Loucy (cell line): ENCODE data around the gene RBM18.

ENCODE experiments used
- H2AFZ ChIP-seq: fragments of 200-600 bp; sonication (generic); 2 replicates; pipeline ENCODE4 v1.6.0; 2016; ENCODE audit warnings: antibody characterized with exemption, mild to moderate bottlenecking, low read length, moderate library complexity
- H3F3A ChIP-seq: fragments of 200-600 bp; 2 replicates; pipeline ENCODE4 v1.6.0; 2016; ENCODE audit warnings: antibody characterized with exemption, low read depth, mild to moderate bottlenecking
- H3K27me3 ChIP-seq: fragments of 200-600 bp; sonication (generic); 2 replicates; pipeline ENCODE4 v1.6.1; 2014; ENCODE audit warnings: low read length, mild to moderate bottlenecking; ENCODE audit not compliant: insufficient read depth, poor library complexity, severe bottlenecking
- H3K36me3 ChIP-seq: fragments of 200-600 bp; sonication (generic); 2 replicates; pipeline ENCODE4 v1.6.1; 2016; ENCODE audit warnings: low read length; ENCODE audit not compliant: insufficient read depth
- H3K4me1 ChIP-seq: fragments of 200-600 bp; sonication (generic); 2 replicates; pipeline ENCODE4 v1.5.1; 2014; ENCODE audit warnings: low read length, mild to moderate bottlenecking; ENCODE audit not compliant: insufficient read depth, poor library complexity, severe bottlenecking
- H3K4me2 ChIP-seq: fragments of 200-600 bp; sonication (generic); 2 replicates; pipeline ENCODE4 v1.6.0; 2014; ENCODE audit warnings: antibody characterized with exemption, low read length, low read depth, mild to moderate bottlenecking; ENCODE audit not compliant: poor library complexity, severe bottlenecking
- H3K4me3 ChIP-seq: fragments of 200-600 bp; sonication (generic); 2 replicates; pipeline ENCODE4 v1.5.1; 2014; ENCODE audit warnings: low read length, mild to moderate bottlenecking, mixed read lengths; ENCODE audit not compliant: poor library complexity, severe bottlenecking
- H3K79me2 ChIP-seq: fragments of 200-600 bp; sonication (generic); 2 replicates; pipeline ENCODE4 v1.6.1; 2014; ENCODE audit warnings: low read length; ENCODE audit not compliant: insufficient read depth
- H3K9ac ChIP-seq: fragments of 200-600 bp; sonication (generic); 2 replicates; pipeline ENCODE4 v1.6.0; 2014; ENCODE audit warnings: mild to moderate bottlenecking, low read depth, low read length, moderate library complexity; ENCODE audit not compliant: poor library complexity, severe bottlenecking
- H3K9me2 ChIP-seq: fragments of 200-600 bp; sonication (generic); replicated peaks from 2 replicates; pipeline ENCODE4 v1.6.1; 2016; ENCODE audit warnings: low read depth, low read length, mixed read lengths
- H3K9me3 ChIP-seq: fragments of 200-600 bp; sonication (generic); 2 replicates; pipeline ENCODE4 v1.6.1; 2014; ENCODE audit warnings: mild to moderate bottlenecking, antibody characterized with exemption, low read length, low read depth; ENCODE audit not compliant: insufficient read depth
- H4K20me1 ChIP-seq: fragments of 200-600 bp; sonication (generic); 2 replicates; pipeline ENCODE4 v1.6.0; 2014; ENCODE audit warnings: antibody characterized with exemption, low read length, mild to moderate bottlenecking; ENCODE audit not compliant: insufficient read depth, poor library complexity, severe bottlenecking
- CTCF ChIP-seq: fragments of 200-600 bp; sonication (generic); conservative IDR thresholded peaks from 2 replicates; pipeline ENCODE4 v1.5.1; 2014; ENCODE audit warnings: mild to moderate bottlenecking, antibody characterized with exemption, low read length
- EZH2phosphoT487 ChIP-seq: fragments of 200-600 bp; IDR thresholded peaks from 2 replicates; pipeline ENCODE4 v1.6.1; 2018; ENCODE audit warnings: antibody characterized with exemption, mild to moderate bottlenecking, moderate library complexity, borderline replicate concordance

RBM18 gene

GRCh38 chr9:122226758-122227574, 37.7 kb downstream of the RBM18 start:
- Histone ChIP-seq H2AFZ (no peak overlapping the region), H3K4me2 (no peak overlapping the region), H4K20me1 (no peaks in the 10 kb centered on the region), H3K27me3 (no peaks in the 10 kb centered on the region), H3K4me3 (no peak overlapping the region), H3F3A (no peaks in the 10 kb centered on the region), H3K9me2 (no peaks in the 10 kb centered on the region), H3K9me3 (no peaks in the 10 kb centered on the region), H3K4me1 (no peaks in the 10 kb centered on the region), H3K36me3 (no peaks in the 10 kb centered on the region), H3K79me2 (no peaks in the 10 kb centered on the region), H3K9ac (no peak overlapping the region)
- TF ChIP-seq CTCF (no peak), EZH2phosphoT487 (no peak)

DNA sequence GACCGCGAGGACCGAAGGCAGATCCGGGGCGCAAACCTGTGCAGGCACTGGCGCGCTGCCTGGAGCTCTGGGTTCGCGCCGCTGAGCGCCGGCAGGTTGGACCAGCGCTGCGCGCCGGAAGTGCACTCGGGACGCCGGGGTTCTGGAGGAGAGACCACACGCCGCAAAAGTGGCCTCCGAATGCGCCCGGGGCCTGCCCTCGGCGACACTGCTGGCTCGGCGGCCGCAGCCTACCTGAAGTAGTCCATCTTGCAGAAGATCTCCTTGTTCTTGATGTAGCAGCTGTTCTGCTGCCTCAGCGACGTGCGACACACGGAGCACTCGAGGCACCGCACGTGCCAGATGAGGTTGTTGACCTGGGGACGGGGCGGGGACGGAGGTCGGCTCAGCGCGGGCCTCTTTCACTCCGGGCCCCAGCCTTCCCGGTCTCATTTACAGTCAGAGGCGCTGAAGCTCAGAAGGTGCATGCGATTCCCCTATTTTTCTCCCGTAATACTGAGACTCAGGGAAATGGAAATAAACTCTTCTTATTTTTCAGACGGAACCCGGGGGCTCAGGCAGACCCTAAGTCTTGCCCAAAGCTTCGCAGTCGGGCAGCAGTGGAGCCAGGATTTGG, 38.4 kb downstream of the RBM18 start:
- H3K9me3 ChIP-seq = no peaks in the 10 kb centered on the region
- TF ChIP-seq CTCF = no peak
- no peak for TF ChIP-seq EZH2phosphoT487
- no peaks in the 10 kb centered on the region for H4K20me1 ChIP-seq
- H3K27me3 ChIP-seq = no peaks in the 10 kb centered on the region
- H3K9ac ChIP-seq = no peak overlapping the region
- no peaks in the 10 kb centered on the region for H3K4me1 ChIP-seq
- H3K36me3 ChIP-seq = no peaks in the 10 kb centered on the region
- no peaks in the 10 kb centered on the region for H3K9me2 ChIP-seq
- no peak overlapping the region for H2AFZ ChIP-seq
- H3K4me3 ChIP-seq = no peak overlapping the region
- no peak overlapping the region for H3K4me2 ChIP-seq
- H3K79me2 ChIP-seq = no peaks in the 10 kb centered on the region
- no peaks in the 10 kb centered on the region for H3F3A ChIP-seq

DNA sequence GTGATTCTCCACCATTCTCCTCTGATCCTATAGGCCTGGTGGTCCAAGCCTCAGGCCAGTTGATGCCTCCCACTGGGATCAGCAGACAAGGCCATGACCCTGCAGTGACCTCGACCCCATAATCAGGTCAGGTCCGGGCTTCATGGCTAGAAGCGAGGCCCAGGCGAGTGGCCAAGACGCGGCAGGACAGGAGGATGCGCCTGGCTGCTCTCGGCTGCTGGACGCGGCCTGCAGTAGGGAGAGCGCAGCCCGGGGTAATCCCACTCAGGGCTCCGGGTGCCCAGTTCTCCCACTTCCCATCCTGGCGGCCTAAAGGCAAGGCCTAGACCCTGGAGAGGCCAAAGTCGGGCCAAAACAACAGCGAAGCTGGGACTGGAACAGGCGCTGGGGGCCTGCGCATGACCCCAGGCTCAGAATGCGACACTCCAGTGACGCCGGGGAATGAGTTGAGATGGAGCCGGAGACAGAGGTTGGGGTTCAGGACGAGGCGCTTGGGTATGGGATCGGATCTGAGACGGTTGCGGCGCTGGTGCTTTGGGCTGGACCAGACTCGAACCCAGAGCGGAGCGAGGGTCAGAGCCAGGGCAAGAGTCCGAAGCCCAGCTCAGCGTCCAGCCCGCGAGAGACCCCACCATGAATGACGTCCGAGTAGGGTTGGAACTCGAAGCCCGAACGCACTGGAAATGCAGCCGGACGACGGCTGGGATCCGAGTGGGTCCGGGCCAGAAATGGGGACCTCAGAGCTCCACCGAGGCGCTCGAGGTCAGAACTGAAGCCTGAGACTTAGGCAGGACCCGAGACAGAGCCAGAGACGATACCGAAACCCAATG, 39.1 kb downstream of the RBM18 start:
- Histone ChIP-seq H3K9me2 (no peaks in the 10 kb centered on the region), H3K79me2 (no peaks in the 10 kb centered on the region), H3K4me3 (no peak overlapping the region), H2AFZ (no peak overlapping the region), H3K27me3 (no peaks in the 10 kb centered on the region), H3F3A (no peaks in the 10 kb centered on the region), H4K20me1 (no peaks in the 10 kb centered on the region), H3K9ac (no peak overlapping the region), H3K4me2 (no peak overlapping the region), H3K36me3 (no peaks in the 10 kb centered on the region), H3K9me3 (no peaks in the 10 kb centered on the region), H3K4me1 (no peaks in the 10 kb centered on the region)
- TF ChIP-seq CTCF = no peak
- no peak for TF ChIP-seq EZH2phosphoT487
